HCT116 (cell line): ENCODE results near the gene BTBD9. TPM values are rescaled to one million over a fixed set of nuclear protein-coding genes. Genes with fewer than 3 reads are reported as not detected.

Experiments used
- ATAC-seq: fragments of 200-7000 bp; cut with Tn5 transposase; 2 replicates; pipeline ENCODE4 v1.9.1; 2020; ENCODE audit warnings: mild to moderate bottlenecking, moderate library complexity
- BruUV-seq: library from RNA; stranded (reverse); fragments of 400-500 nt; replicated peaks from 2 replicates; lab custom pipeline; 2021; lab: Mats Ljungman, UMichigan
- CTCF ChIA-PET: fragments of 300-600 bp; sonication (Branson Sonifier 250); formaldehyde crosslinking; loops from one replicate; lab custom pipeline; 2021; ENCODE audit warnings: antibody characterized with exemption; lab: Charles Lee
- POLR2A ChIA-PET: fragments of 300-600, 350-600 bp; sonication (Branson Sonifier 250); formaldehyde crosslinking; loops from one replicate; lab custom pipeline; 2021; ENCODE audit warnings: antibody characterized with exemption; lab: Charles Lee
- RAD21 ChIA-PET, 2 experiments: fragments of 300-600 bp; sonication (Branson Sonifier 250); formaldehyde crosslinking; loops; one replicate each; lab custom pipeline; 2023; ENCODE audit warnings: low total read pairs in 2 of 2; ENCODE audit not compliant: uncharacterized antibody in 2 of 2, unreplicated experiment in 2 of 2, low non-redundant PET in 1 of 2; lab: Charles Lee
- DNase-seq: peaks from one replicate; pipeline ENCODE4 v3.0.0-alpha.2; 2010; ENCODE audit warnings: low read depth, low spot score
- H2AFZ ChIP-seq: fragments of 200-600 bp; shearing (Covaris generic), sonication (generic); 2 replicates; pipeline ENCODE4 v1.6.1; 2017; ENCODE audit warnings: low read depth, mixed run types, mixed read lengths, antibody characterized with exemption, low read length; ENCODE audit not compliant: poor library complexity, severe bottlenecking
- H3K27ac ChIP-seq: 2 replicates; pipeline ENCODE4 v1.5.1; 2012; ENCODE audit warnings: low read depth, low read length
- H3K27me3 ChIP-seq: fragments of 200-600 bp; sonication (generic); 2 replicates; pipeline ENCODE4 v1.6.1; 2016; ENCODE audit warnings: mixed run types, low read length, mixed read lengths; ENCODE audit not compliant: insufficient read depth
- H3K36me3 ChIP-seq, 2 experiments: fragments of 200-500 bp in 1 of 2; fragments of 200-600 bp in 1 of 2; sonication (Bioruptor generic) in 1 of 2; sonication (generic) in 1 of 2; 2 replicates each; pipeline versions ENCODE4 v1.5.1 to v1.6.1; 2014 to 2016; ENCODE audit warnings: low read length in 2 of 2, inconsistent platforms in 1 of 2, mixed read lengths in 1 of 2, mixed run types in 1 of 2; ENCODE audit not compliant: insufficient read depth in 2 of 2, control insufficient read depth in 1 of 2
- H3K4me1 ChIP-seq, 2 experiments: fragments of 200-600 bp in 1 of 2; sonication (generic) in 1 of 2; 2 replicates each; pipeline versions ENCODE4 v1.5.1 to v1.6.1; 2012 to 2017; ENCODE audit warnings: low read length in 2 of 2, inconsistent platforms in 1 of 2, mild to moderate bottlenecking in 1 of 2, mixed read lengths in 1 of 2, mixed run types in 1 of 2, moderate library complexity in 1 of 2; ENCODE audit not compliant: insufficient read depth in 2 of 2, control insufficient read depth in 1 of 2
- H3K4me2 ChIP-seq: fragments of 200-600 bp; sonication (generic); 2 replicates; pipeline ENCODE4 v1.6.1; 2017; ENCODE audit warnings: mixed run types, low read length, mixed read lengths
- H3K4me3 ChIP-seq, 2 experiments: fragments of 200-600 bp in 1 of 2; sonication (generic) in 1 of 2; replicated peaks in 1 of 2; 2 replicates each; pipeline ENCODE4 v1.5.1; 2011 to 2016; ENCODE audit warnings: low read length in 2 of 2, control low read depth in 1 of 2, low read depth in 1 of 2, mild to moderate bottlenecking in 1 of 2, mixed read lengths in 1 of 2, mixed run types in 1 of 2
- H3K79me2 ChIP-seq: fragments of 200-600 bp; sonication (generic); 2 replicates; pipeline ENCODE4 v1.6.1; 2017; ENCODE audit warnings: mild to moderate bottlenecking, mixed run types, low read length, moderate library complexity, mixed read lengths; ENCODE audit not compliant: insufficient read depth
- H3K9ac ChIP-seq: fragments of 200-600 bp; sonication (generic); 2 replicates; pipeline ENCODE4 v1.6.1; 2016; ENCODE audit warnings: low read length, mixed read lengths
- H3K9me2 ChIP-seq: fragments of 200-600 bp; sonication (generic), shearing (Covaris generic); 2 replicates; pipeline ENCODE4 v1.6.1; 2017; ENCODE audit warnings: mixed run types, mild to moderate bottlenecking, moderate library complexity; ENCODE audit not compliant: insufficient read depth
- H3K9me3 ChIP-seq, 2 experiments: fragments of 200-500 bp in 1 of 2; fragments of 200-600 bp in 1 of 2; sonication (Bioruptor generic) in 1 of 2; sonication (generic) in 1 of 2; 2 replicates each; pipeline ENCODE4 v1.6.1; 2014 to 2017; ENCODE audit warnings: low read length in 2 of 2, mixed read lengths in 2 of 2, inconsistent platforms in 1 of 2, low read depth in 1 of 2, mild to moderate bottlenecking in 1 of 2, mixed run types in 1 of 2, moderate library complexity in 1 of 2; ENCODE audit not compliant: control insufficient read depth in 1 of 2, insufficient read depth in 1 of 2
- H4K20me1 ChIP-seq: fragments of 200-600 bp; sonication (generic), shearing (Covaris generic); 2 replicates; pipeline ENCODE4 v1.6.1; 2017; ENCODE audit warnings: mixed run types, mild to moderate bottlenecking, moderate library complexity; ENCODE audit not compliant: insufficient read depth
- CBX3 ChIP-seq: IDR thresholded peaks from 2 replicates; pipeline ENCODE4 v1.6.1; 2012; ENCODE audit warnings: low read depth
- CEBPB ChIP-seq: IDR thresholded peaks from 2 replicates; pipeline ENCODE4 v1.6.1; 2012; ENCODE audit warnings: low read depth
- ELF1 ChIP-seq: IDR thresholded peaks from 2 replicates; pipeline ENCODE4 v1.6.1; 2012; ENCODE audit warnings: low read depth, borderline replicate concordance
- EZH2phosphoT487 ChIP-seq: fragments of 200-600 bp; IDR thresholded peaks from 2 replicates; pipeline ENCODE4 v1.6.1; 2018; ENCODE audit warnings: antibody characterized with exemption, borderline replicate concordance
- MAX ChIP-seq: IDR thresholded peaks from 2 replicates; pipeline ENCODE4 v1.6.1; 2012
- POLR2A ChIP-seq: IDR thresholded peaks from 2 replicates; pipeline ENCODE4 v1.7.0; 2011; ENCODE audit warnings: borderline replicate concordance; ENCODE audit not compliant: insufficient read depth, insufficient read length; ENCODE audit errors: extremely low read depth
- TCF7L2 ChIP-seq: IDR thresholded peaks from 2 replicates; pipeline ENCODE4 v1.7.0; 2011; ENCODE audit warnings: borderline replicate concordance, inconsistent platforms; ENCODE audit not compliant: insufficient read depth, insufficient read length; ENCODE audit errors: extremely low read depth
- ZFX ChIP-seq: fragments of 450-650 bp; IDR thresholded peaks from 2 replicates; pipeline ENCODE4 v1.6.1; 2017
- intact Hi-C: fragments of 100-400 bp; cut with micrococcal nuclease; formaldehyde crosslinking; loops from 2 replicates; pipeline ENCODE4 v1.10.0; 2022
- total RNA-seq: library from RNA; stranded (reverse); gene quantifications from one replicate; pipeline ENCODE4 v1.2.1, GENCODE V29; 2021; ENCODE audit not compliant: unreplicated experiment

Gene BTBD9
- total RNA-seq, 1 experiment from 2014 or later: 10.9 TPM

GRCh38 chr6:38171997-38172738, 467.6 kb downstream of the BTBD9 start:
- Histone ChIP-seq H3K27me3 (no peaks in the 10 kb centered on the region), H3K9me3 (no peaks in the 10 kb centered on the region), H3K4me3 (no peak overlapping the region), H3K36me3 (no peaks in the 10 kb centered on the region), H3K27ac (no peak overlapping the region), H3K4me1 (no peaks in the 10 kb centered on the region), H3K4me2 (no peak overlapping the region), H3K9me2 (no peaks in the 10 kb centered on the region), H2AFZ (no peak overlapping the region), H3K9ac (no peak overlapping the region), H3K79me2 (no peaks in the 10 kb centered on the region), H4K20me1 (no peaks in the 10 kb centered on the region)
- ATAC-seq (no peak), DNase-seq (no peak)
- no TSS peak for BruUV-seq
- RAD21 ChIA-PET: no interaction called here
- CTCF ChIA-PET: no interaction called here
- no peak for TF ChIP-seq TCF7L2
- TF ChIP-seq ZFX: no peak
- intact Hi-C loops: no loop called here
- POLR2A ChIA-PET: no interaction called here

- no peaks in the 10 kb centered on the region for H3K27me3 ChIP-seq
- intact Hi-C loops: no loop called here
- ChIA-PET CTCF (no interaction called here), RAD21 (no interaction called here), POLR2A (no interaction called here)
- H3K36me3 ChIP-seq: no peaks in the 10 kb centered on the region
- no TSS peak for BruUV-seq
- no peak overlapping the region for H3K4me2 ChIP-seq
- TF ChIP-seq CEBPB (no peak), POLR2A (no peak), CBX3 (no peak), MAX (no peak), ELF1 (no peak), EZH2phosphoT487 (no peak)
- H3K27ac ChIP-seq: no peak overlapping the region
- H4K20me1 ChIP-seq: no peaks in the 10 kb centered on the region
- no peaks in the 10 kb centered on the region for H3K9me2 ChIP-seq
- no peak overlapping the region for H3K9ac ChIP-seq
- ATAC-seq (no peak), DNase-seq (no peak)
- H3K4me1 ChIP-seq: no peaks in the 10 kb centered on the region
- no peaks in the 10 kb centered on the region for H3K9me3 ChIP-seq
- H2AFZ ChIP-seq: no peak overlapping the region
- no peaks in the 10 kb centered on the region for H3K79me2 ChIP-seq
- H3K4me3 ChIP-seq: no peak overlapping the region
Observed at GRCh38 chr6:38170666-38171355, 468.9 kb downstream of the BTBD9 start.
